ENCODE measurements around the gene OR56A4.

The OR56A4 gene

GRCh38 chr11:6006846-6007245 is at the start of gene OR56A4:
TSS of gene OR56A4 (minus strand) at chr11:6006946. CDS start at chr11:6002992, 3,954 bp downstream.
- no peak for DNase-seq (ENCODE audit: low spot score)

- DNase-seq (ENCODE audit: low spot score) = no peak
These were observed 48.8 kb upstream of the OR56A4 start for GRCh38 chr11:6055569-6055968.

- no peak for DNase-seq (ENCODE audit: low spot score)
These were observed 45.6 kb upstream of the OR56A4 start for GRCh38 chr11:6052374-6052773.

GRCh38 chr11:6040874-6041273 is 34.1 kb upstream of the OR56A4 start:
- no peak for DNase-seq (ENCODE audit: low spot score)

GRCh38 chr11:6030708-6031405 is 24.1 kb upstream of the OR56A4 start, which contains the start of gene OR56A1:
TSS of gene OR56A1 (minus strand) at chr11:6030758. CDS start at chr11:6027692, 3,066 bp downstream.
- no peak for DNase-seq (ENCODE audit: low spot score)

GRCh38 chr11:6027501-6027900 is 20.8 kb upstream of the OR56A4 start:
- DNase-seq (ENCODE audit: low spot score) = no peak

- no peak for DNase-seq (ENCODE audit: low spot score)
These were observed 18.3 kb upstream of the OR56A4 start for GRCh38 chr11:6025056-6025455.

- DNase-seq (ENCODE audit: low spot score) = no peak
These were observed 16.2 kb upstream of the OR56A4 start for GRCh38 chr11:6022956-6023355.

- DNase-seq (ENCODE audit: low spot score) = no peak
These were observed 6.3 kb upstream of the OR56A4 start for GRCh38 chr11:6013042-6013441.

- DNase-seq (ENCODE audit: low spot score) = no peak
These were observed 5.4 kb upstream of the OR56A4 start for GRCh38 chr11:6012035-6012668.

- no peak for DNase-seq (ENCODE audit: low spot score)
These were observed 351 bp downstream of the OR56A4 start for GRCh38 chr11:6006395-6006794.

- DNase-seq (ENCODE audit: low spot score) = no peak
These were observed 4.5 kb downstream of the OR56A4 start for GRCh38 chr11:6002202-6002699.

- no peak for DNase-seq (ENCODE audit: low spot score)
These were observed 12.0 kb downstream of the OR56A4 start for GRCh38 chr11:5994791-5995190.

GRCh38 chr11:5992604-5993251 is 14.0 kb downstream of the OR56A4 start:
- no peak for DNase-seq (ENCODE audit: low spot score)

GRCh38 chr11:5992150-5992549 is 14.6 kb downstream of the OR56A4 start:
- no peak for DNase-seq (ENCODE audit: low spot score)

- DNase-seq (ENCODE audit: low spot score) = no peak
These were observed 17.5 kb downstream of the OR56A4 start for GRCh38 chr11:5989203-5989602.

GRCh38 chr11:5986885-5987284 is 19.9 kb downstream of the OR56A4 start, which contains the start of gene OR52L1:
TSS of gene OR52L1 (minus strand) at chr11:5986985. CDS start at chr11:5986930, 55 bp downstream.
- DNase-seq (ENCODE audit: low spot score) = no peak

GRCh38 chr11:5983443-5983842 is 23.3 kb downstream of the OR56A4 start:
- no peak for DNase-seq (ENCODE audit: low spot score)

- no peak for DNase-seq (ENCODE audit: low spot score)
These were observed 33.2 kb downstream of the OR56A4 start for GRCh38 chr11:5973530-5973929.

GRCh38 chr11:5968394-5968793 is 38.4 kb downstream of the OR56A4 start, which contains the start of gene OR56A5:
TSS of gene OR56A5 (minus strand) at chr11:5968494. CDS start at chr11:5968494, 0 bp downstream.
- no peak for DNase-seq (ENCODE audit: low spot score)

GRCh38 chr11:5967708-5968107 is 39.0 kb downstream of the OR56A4 start:
- DNase-seq (ENCODE audit: low spot score) = no peak

- DNase-seq (ENCODE audit: low spot score) = no peak
These were observed 39.8 kb downstream of the OR56A4 start for GRCh38 chr11:5966958-5967357.

All from ecto neural progenitor cell (in vitro differentiated cells).